Measurements from ENCODE around the gene CSNK1A1.
A peak's percentile ranks its signal among the peaks of the same experiment; 100 is the strongest.
"Not testable (repeated sequence)": the region's sequence is repeated elsewhere in the genome, so short reads cannot be mapped to it uniquely, and the experiment has no call there.

The CSNK1A1 gene

DNA sequence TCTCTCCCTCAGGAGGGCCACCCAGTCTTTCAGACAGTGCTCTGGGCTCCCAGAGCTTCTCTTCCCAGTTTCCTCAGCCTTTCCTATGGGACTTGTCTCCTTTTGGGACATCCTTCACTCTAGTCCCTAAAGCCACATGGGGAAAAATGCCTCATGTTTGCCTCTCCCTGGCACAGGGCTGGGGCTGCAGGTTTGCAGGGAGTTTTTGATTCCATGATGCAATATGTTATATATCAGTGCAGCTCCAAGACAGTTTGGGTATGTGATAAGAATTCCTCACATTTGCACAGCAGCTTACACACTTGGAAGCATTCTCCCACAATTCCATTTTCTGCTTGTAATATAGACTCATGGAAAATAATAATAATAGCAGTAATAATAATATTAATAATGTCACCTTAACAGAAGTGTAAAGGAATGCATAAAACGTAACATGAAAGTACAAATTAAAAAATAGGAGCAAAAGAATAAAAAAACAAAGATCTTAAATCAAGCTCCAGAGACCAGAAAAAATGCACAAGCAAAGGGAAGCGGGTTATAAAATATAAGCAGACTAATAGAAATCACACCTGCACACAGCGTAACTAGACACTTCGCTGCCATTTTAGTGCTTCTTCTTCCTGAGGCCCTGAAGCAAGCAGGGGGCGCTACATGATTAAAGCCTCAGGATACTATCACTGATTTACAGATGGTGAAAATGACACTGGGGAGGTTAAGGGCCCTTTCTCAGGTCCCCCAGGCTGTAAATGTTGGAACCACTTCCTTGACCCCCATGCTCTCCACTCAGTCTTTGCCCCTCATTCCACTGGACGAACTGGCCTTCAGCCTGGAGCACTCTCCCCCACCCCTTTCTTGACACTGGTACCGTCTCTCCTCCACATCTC is 102.2 kb downstream of the CSNK1A1 start:
- no peak for DNase-seq (ENCODE audit: low spot score)
- TF ChIP-seq CTCF (IDR thresholded peaks at IDR 0.05; ENCODE audit: borderline replicate concordance, control extremely low read depth, extremely low read depth, insufficient read depth, missing control alignments) = peak; percentile 37
- in situ Hi-C loops (cut with MboI; ENCODE audit: low sequenced_read_pairs, unreplicated experiment) = no loop called here

GRCh38 chr5:149448431-149448830 is 102.8 kb downstream of the CSNK1A1 start:
- no peak for DNase-seq (ENCODE audit: low spot score)
- in situ Hi-C loops (cut with MboI; ENCODE audit: low sequenced_read_pairs, unreplicated experiment) = no loop called here
- TF ChIP-seq CTCF (IDR thresholded peaks at IDR 0.05; ENCODE audit: borderline replicate concordance, control extremely low read depth, extremely low read depth, insufficient read depth, missing control alignments) = no peak

DNA sequence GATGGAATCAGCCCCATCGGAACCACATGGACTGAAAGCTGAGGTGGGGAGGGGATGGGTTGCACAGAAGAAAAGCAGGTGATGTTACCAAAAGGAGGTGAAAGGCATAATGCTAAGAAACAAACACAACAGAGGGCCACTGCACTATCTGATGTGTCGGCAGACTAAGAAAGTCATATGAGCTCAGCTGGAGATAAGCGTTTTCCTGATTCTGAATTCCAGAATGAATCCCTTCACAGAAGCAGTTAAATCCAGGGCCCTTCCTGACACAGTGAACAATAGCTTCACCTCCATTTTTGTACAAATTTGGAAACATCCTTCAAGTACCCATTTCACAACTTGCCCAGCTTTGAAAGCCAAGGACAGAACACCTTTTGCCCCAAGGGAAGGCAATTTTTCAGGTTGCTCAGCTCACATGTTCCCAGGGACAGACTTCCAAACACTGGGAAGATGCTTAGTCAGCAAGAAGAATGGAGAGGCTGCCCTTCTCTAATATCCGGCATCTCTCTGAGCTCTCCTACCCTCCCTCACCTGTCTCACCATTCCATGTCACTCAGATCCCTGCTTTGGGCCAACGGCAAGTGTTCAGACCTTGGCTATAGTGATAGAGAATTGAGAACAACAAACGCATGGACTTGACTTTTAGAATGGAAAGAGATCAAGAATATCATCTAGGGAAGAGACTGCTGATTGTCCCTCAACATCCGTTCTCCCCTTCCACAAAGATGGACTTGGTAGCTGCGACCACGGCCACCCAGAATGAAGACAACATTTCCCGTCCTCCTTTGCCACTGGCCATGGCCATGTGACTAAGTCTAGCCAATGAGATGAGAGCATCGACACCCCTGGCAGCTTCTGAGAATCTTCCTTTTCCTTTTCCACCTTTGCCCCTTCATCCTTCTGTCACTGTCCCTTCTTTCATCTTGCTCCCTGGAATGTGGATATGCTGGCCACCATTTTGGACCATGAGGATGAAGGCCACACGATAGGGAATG is 103.6 kb downstream of the CSNK1A1 start:
- in situ Hi-C loops (cut with MboI; ENCODE audit: low sequenced_read_pairs, unreplicated experiment) = no loop called here
- no peak for TF ChIP-seq CTCF (IDR thresholded peaks at IDR 0.05; ENCODE audit: borderline replicate concordance, control extremely low read depth, extremely low read depth, insufficient read depth, missing control alignments)
- no peak for DNase-seq (ENCODE audit: low spot score)

DNA sequence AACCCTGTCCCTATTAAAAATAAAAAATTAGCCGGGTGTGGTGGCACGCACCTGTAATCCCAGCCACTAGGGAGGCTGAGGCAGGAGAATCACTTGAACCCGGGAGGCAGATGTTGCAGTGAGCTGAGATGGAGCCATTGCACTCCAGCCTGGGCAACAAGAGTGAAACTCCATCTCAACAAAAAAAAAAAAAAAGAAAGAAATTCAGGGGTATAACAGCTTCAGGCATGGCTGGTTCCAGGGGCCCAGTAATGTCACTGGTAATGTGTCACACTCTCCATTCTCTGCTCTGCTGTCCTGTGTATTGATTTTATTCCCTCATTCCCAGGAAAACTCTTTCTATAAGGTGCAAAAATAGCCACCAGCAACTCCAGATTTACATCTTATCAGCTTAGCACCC is 104.4 kb downstream of the CSNK1A1 start:
- in situ Hi-C loops (cut with MboI; ENCODE audit: low sequenced_read_pairs, unreplicated experiment); DNase-seq (ENCODE audit: low spot score): not testable (repeated sequence)

- no peak for TF ChIP-seq CTCF (IDR thresholded peaks at IDR 0.05; ENCODE audit: borderline replicate concordance, control extremely low read depth, extremely low read depth, insufficient read depth, missing control alignments)
- DNase-seq (ENCODE audit: low spot score) = no peak
- in situ Hi-C loops (cut with MboI; ENCODE audit: low sequenced_read_pairs, unreplicated experiment) = no loop called here
Measured at GRCh38 chr5:149445739-149446369, 105.4 kb downstream of the CSNK1A1 start.

DNA sequence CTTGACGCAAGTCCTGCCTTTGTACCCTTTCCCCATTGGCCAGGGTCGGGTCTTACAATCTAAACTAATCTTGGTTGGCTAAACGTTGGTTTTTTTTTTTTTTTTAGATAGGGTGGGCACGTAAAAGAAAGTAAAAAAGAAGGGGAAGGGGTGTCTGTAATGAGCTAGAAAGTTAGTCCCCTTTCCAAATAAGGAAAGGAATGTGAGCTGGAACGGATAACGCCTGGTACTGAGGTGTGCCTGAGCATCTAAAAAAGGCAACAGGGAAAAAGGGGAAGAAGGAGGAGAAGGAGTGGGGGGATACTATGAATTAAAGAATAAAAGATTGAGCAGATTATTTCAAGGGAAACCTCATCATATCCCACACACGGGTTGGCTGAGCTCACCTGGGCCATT is 105.9 kb downstream of the CSNK1A1 start:
- no peak for DNase-seq (ENCODE audit: low spot score)
- TF ChIP-seq CTCF (IDR thresholded peaks at IDR 0.05; ENCODE audit: borderline replicate concordance, control extremely low read depth, extremely low read depth, insufficient read depth, missing control alignments) = no peak
- in situ Hi-C loops (cut with MboI; ENCODE audit: low sequenced_read_pairs, unreplicated experiment) = no loop called here

DNA sequence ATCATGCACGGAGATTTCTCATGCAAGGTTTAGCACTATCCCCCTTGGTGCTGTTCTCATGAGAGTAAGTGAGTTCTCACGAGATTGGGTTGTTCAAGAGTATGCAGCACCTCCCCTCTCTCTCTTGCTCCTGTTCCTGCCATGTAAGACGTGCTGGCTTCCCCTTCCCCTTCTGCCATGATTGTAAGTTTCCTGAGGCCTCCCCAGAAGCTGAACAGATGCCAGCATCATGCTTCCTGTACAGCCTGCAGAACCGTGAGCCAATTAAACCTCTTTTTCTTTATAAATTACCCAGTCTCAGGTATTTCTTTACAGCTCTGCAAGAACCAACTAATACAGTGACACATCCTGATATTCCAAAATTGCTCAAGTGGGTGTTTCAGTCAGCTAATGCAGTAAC is 106.8 kb downstream of the CSNK1A1 start:
- DNase-seq (ENCODE audit: low spot score); in situ Hi-C loops (cut with MboI; ENCODE audit: low sequenced_read_pairs, unreplicated experiment): not testable (repeated sequence)
